LHCN-M2 (cell line): ENCODE data around the gene SLC25A53. TPM values are rescaled to one million over a fixed set of nuclear protein-coding genes. Genes with fewer than 3 reads are reported as not detected.
"Not testable (repeated sequence)": the region's sequence is repeated elsewhere in the genome, so short reads cannot be mapped to it uniquely, and the experiment has no call there.

Experiments
- DNase-seq: peaks from one replicate; pipeline ENCODE4 v3.0.0-alpha.2; 2012; ENCODE audit warnings: low read depth
- total RNA-seq: library from RNA; depleted of rRNA; stranded (reverse); fragments of >200 nt; gene quantifications from 2 replicates; pipeline ENCODE4 v1.2.3, GENCODE V29; 2014; rRNA removed

SLC25A53 gene
- total RNA-seq, 1 experiment from 2014 or later = 5.9 TPM

- DNase-seq = not testable (repeated sequence)
Observed at GRCh38 chrX:104075778-104076445, 80.9 kb downstream of the SLC25A53 start, which contains the start of gene TMSB15C. Gene TMSB15C, minus strand, starts transcription at chrX:104076236.

DNA sequence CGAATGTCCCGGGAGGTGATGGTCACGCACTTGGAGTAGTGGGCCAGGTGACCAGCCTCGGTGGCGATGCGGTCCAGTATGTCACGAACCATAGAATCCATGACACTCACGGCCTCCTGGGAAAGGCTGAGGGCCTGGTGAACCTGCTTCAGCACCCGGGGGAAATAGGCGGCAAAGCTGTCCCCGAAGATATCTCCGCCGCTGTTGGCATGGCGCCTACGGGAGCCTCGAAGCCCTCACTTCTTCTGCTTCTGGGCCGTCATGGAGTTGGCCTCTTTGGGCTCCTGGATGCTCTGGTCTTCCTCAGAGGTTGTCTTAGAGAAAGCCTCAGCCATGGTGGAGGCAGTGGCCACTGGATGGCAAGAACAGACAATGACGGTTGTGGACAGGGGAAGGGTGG lies 94.2 kb downstream of the SLC25A53 start:
- DNase-seq = not testable (repeated sequence)

GRCh38 chrX:104054956-104055355 lies 101.9 kb downstream of the SLC25A53 start:
- not testable (repeated sequence) for DNase-seq

Other genes starting within 250 kb of the SLC25A53 start
- 6.8 and 8.1 TPM in 2 replicates for gene TMSB15B, start 194.4 kb downstream of the SLC25A53 start, total RNA-seq
- not detected in 2 replicates for gene H2BW1, start 143.3 kb downstream of the SLC25A53 start, total RNA-seq
- not detected in 2 replicates for gene H2BW2, start 117.1 kb downstream of the SLC25A53 start, total RNA-seq
- 3.2 and 4.7 TPM in 2 replicates for gene TMSB15C, start 80.8 kb downstream of the SLC25A53 start, total RNA-seq
- 0.64 TPM in 1 of 2 replicates, not detected in the other for gene ZCCHC18, start 44.5 kb downstream of the SLC25A53 start, total RNA-seq
- gene FAM199X, start 9.4 kb upstream of the SLC25A53 start, total RNA-seq = 20.6 and 22.5 TPM in 2 replicates
- not detected in 2 replicates for gene ESX1, start 97.9 kb upstream of the SLC25A53 start, total RNA-seq